ENCODE data around the gene CTU1.

CTU1 gene

GRCh38 chr19:51102991-51103390 is 5.2 kb downstream of the CTU1 start:
- no peak for DNase-seq (ENCODE audit: low read depth)

- no peak for DNase-seq (ENCODE audit: low read depth)
Measured at GRCh38 chr19:51101171-51101865, 6.9 kb downstream of the CTU1 start.

- DNase-seq (ENCODE audit: low read depth) = no peak
Measured at GRCh38 chr19:51100601-51101000, 7.6 kb downstream of the CTU1 start.

- DNase-seq (ENCODE audit: low read depth) = no peak
Measured at GRCh38 chr19:51099047-51099382, 9.2 kb downstream of the CTU1 start.

- DNase-seq (ENCODE audit: low read depth) = no peak
Measured at GRCh38 chr19:51098365-51099046, 9.7 kb downstream of the CTU1 start.

- no peak for DNase-seq (ENCODE audit: low read depth)
Measured at GRCh38 chr19:51097796-51098195, 10.4 kb downstream of the CTU1 start.

GRCh38 chr19:51097166-51097738 is 11.0 kb downstream of the CTU1 start:
- peak; percentile 21 for DNase-seq (ENCODE audit: low read depth)

GRCh38 chr19:51096473-51097165 is 11.6 kb downstream of the CTU1 start:
- DNase-seq (ENCODE audit: low read depth) = no peak

GRCh38 chr19:51094696-51095279 is 13.4 kb downstream of the CTU1 start:
- DNase-seq (ENCODE audit: low read depth) = no peak

GRCh38 chr19:51093510-51094345 is 14.5 kb downstream of the CTU1 start:
- no peak for DNase-seq (ENCODE audit: low read depth)

GRCh38 chr19:51093101-51093500 is 15.1 kb downstream of the CTU1 start:
- no peak for DNase-seq (ENCODE audit: low read depth)

GRCh38 chr19:51091895-51092873 is 16.0 kb downstream of the CTU1 start:
- DNase-seq (ENCODE audit: low read depth) = no peak

GRCh38 chr19:51091126-51091525 is 17.1 kb downstream of the CTU1 start:
- DNase-seq (ENCODE audit: low read depth) = no peak

GRCh38 chr19:51090471-51090870 is 17.7 kb downstream of the CTU1 start:
- no peak for DNase-seq (ENCODE audit: low read depth)

GRCh38 chr19:51089786-51090185 is 18.4 kb downstream of the CTU1 start:
- DNase-seq (ENCODE audit: low read depth) = no peak

- DNase-seq (ENCODE audit: low read depth) = no peak
Measured at GRCh38 chr19:51086153-51086850, 21.9 kb downstream of the CTU1 start.

- no peak for DNase-seq (ENCODE audit: low read depth)
Measured at GRCh38 chr19:51084505-51084904, 23.7 kb downstream of the CTU1 start.

- no peak for DNase-seq (ENCODE audit: low read depth)
Measured at GRCh38 chr19:51083783-51084182, 24.4 kb downstream of the CTU1 start.

GRCh38 chr19:51083181-51083580 is 25.0 kb downstream of the CTU1 start:
- DNase-seq (ENCODE audit: low read depth) = no peak

- no peak for DNase-seq (ENCODE audit: low read depth)
Measured at GRCh38 chr19:51082611-51083010, 25.6 kb downstream of the CTU1 start, which contains the start of gene KLK14. Gene KLK14, minus strand, starts transcription at chr19:51082887. Its CDS starts 273 bp downstream, at chr19:51082614.
